ENCODE measurements around the gene ZNF107. TPM values are rescaled to one million over a fixed set of nuclear protein-coding genes. Genes with fewer than 3 reads are reported as not detected.

ZNF107 gene
- 17.0 TPM for polyA plus RNA-seq (2013, experiment 1 of 2)
- 17.8 TPM for polyA plus RNA-seq (2013, experiment 2 of 2)

GRCh38 chr7:64665980-64666662 lies at the start of gene ZNF107:
Gene ZNF107 (plus strand): TSS chr7:64666133. CDS start chr7:64666283, 150 bp downstream.
- Histone ChIP-seq H3K27ac (ENCODE audit: low read depth, low read length) (peak within 1 kb of the TSS; percentile 91), H3K27me3 (ENCODE audit: insufficient read depth, low read length) (no peaks in the 10 kb centered on the region), H3K36me3 (ENCODE audit: insufficient read depth, low read length) (peaks cover 25% of the 10 kb centered on the region), H3K4me3 (ENCODE audit: low read length) (peak within 1 kb of the TSS; percentile 98), H3K4me1 (ENCODE audit: insufficient read depth, low read length) (peaks cover 19% of the 10 kb centered on the region; the same call in 1 of the 2 replicates), H3K9ac (ENCODE audit: low read depth, low read length) (peak within 1 kb of the TSS; percentile 98), H3K9me3 (ENCODE audit: insufficient read depth, low read depth, low read length) (no peaks in the 10 kb centered on the region)
- WGBS, result under 1% methylated on average over 35 of the region's 37 CpGs

GRCh38 chr7:64618785-64619456 lies 47.0 kb upstream of the ZNF107 start:
- Histone ChIP-seq H3K27ac (ENCODE audit: low read depth, low read length) (no peak overlapping the region), H3K27me3 (ENCODE audit: insufficient read depth, low read length) (no peaks in the 10 kb centered on the region), H3K36me3 (ENCODE audit: insufficient read depth, low read length) (peaks cover 10% of the 10 kb centered on the region; the same call in 1 of the 2 replicates), H3K4me1 (ENCODE audit: insufficient read depth, low read length) (no peaks in the 10 kb centered on the region), H3K9ac (ENCODE audit: low read depth, low read length) (no peak overlapping the region), H3K4me3 (ENCODE audit: low read length) (no peak overlapping the region), H3K9me3 (ENCODE audit: insufficient read depth, low read depth, low read length) (peaks cover 71% of the 10 kb centered on the region)
- 41% methylated on average over 6 of the region's 6 CpGs for WGBS

GRCh38 chr7:64619705-64620104 lies 46.2 kb upstream of the ZNF107 start:
- 66% methylated on average over 1 of the region's 1 CpG for WGBS
- Histone ChIP-seq H3K27me3 (ENCODE audit: insufficient read depth, low read length) (no peaks in the 10 kb centered on the region), H3K9ac (ENCODE audit: low read depth, low read length) (no peak overlapping the region), H3K4me1 (ENCODE audit: insufficient read depth, low read length) (no peaks in the 10 kb centered on the region), H3K27ac (ENCODE audit: low read depth, low read length) (no peak overlapping the region), H3K36me3 (ENCODE audit: insufficient read depth, low read length) (peaks cover 5% of the 10 kb centered on the region; the same call in 1 of the 2 replicates), H3K9me3 (ENCODE audit: insufficient read depth, low read depth, low read length) (peaks cover 64% of the 10 kb centered on the region), H3K4me3 (ENCODE audit: low read length) (0 out of 2 replicates have a peak overlapping the region, but pooled peaks have one; percentile 3)

GRCh38 chr7:64621656-64622055 lies 44.3 kb upstream of the ZNF107 start:
- 76% methylated on average over 2 of the region's 2 CpGs for WGBS
- H3K4me1 ChIP-seq (ENCODE audit: insufficient read depth, low read length), result no peaks in the 10 kb centered on the region
- no peak overlapping the region for H3K27ac ChIP-seq (ENCODE audit: low read depth, low read length)
- no peaks in the 10 kb centered on the region for H3K36me3 ChIP-seq (ENCODE audit: insufficient read depth, low read length)
- H3K9ac ChIP-seq (ENCODE audit: low read depth, low read length), result no peak overlapping the region
- H3K4me3 ChIP-seq (ENCODE audit: low read length), result no peak overlapping the region
- H3K9me3 ChIP-seq (ENCODE audit: insufficient read depth, low read depth, low read length), result peaks cover 55% of the 10 kb centered on the region
- H3K27me3 ChIP-seq (ENCODE audit: insufficient read depth, low read length), result no peaks in the 10 kb centered on the region

- H3K27me3 ChIP-seq (ENCODE audit: insufficient read depth, low read length), result no peaks in the 10 kb centered on the region
- H3K27ac ChIP-seq (ENCODE audit: low read depth, low read length), result no peak overlapping the region
- H3K9me3 ChIP-seq (ENCODE audit: insufficient read depth, low read depth, low read length), result peaks cover 53% of the 10 kb centered on the region
- H3K9ac ChIP-seq (ENCODE audit: low read depth, low read length), result no peak overlapping the region
- H3K4me1 ChIP-seq (ENCODE audit: insufficient read depth, low read length), result no peaks in the 10 kb centered on the region
- no peak overlapping the region for H3K4me3 ChIP-seq (ENCODE audit: low read length)
- WGBS, result 27% methylated on average over 9 of the region's 12 CpGs
- H3K36me3 ChIP-seq (ENCODE audit: insufficient read depth, low read length), result no peaks in the 10 kb centered on the region
These were observed 40.5 kb upstream of the ZNF107 start for GRCh38 chr7:64625114-64626082.

- 64% methylated on average over 5 of the region's 5 CpGs for WGBS
- no peak overlapping the region for H3K27ac ChIP-seq (ENCODE audit: low read depth, low read length)
- no peaks in the 10 kb centered on the region for H3K36me3 ChIP-seq (ENCODE audit: insufficient read depth, low read length)
- H3K9me3 ChIP-seq (ENCODE audit: insufficient read depth, low read depth, low read length), result peaks cover 55% of the 10 kb centered on the region
- no peaks in the 10 kb centered on the region for H3K27me3 ChIP-seq (ENCODE audit: insufficient read depth, low read length)
- H3K9ac ChIP-seq (ENCODE audit: low read depth, low read length), result no peak overlapping the region
- no peak overlapping the region for H3K4me3 ChIP-seq (ENCODE audit: low read length)
- no peaks in the 10 kb centered on the region for H3K4me1 ChIP-seq (ENCODE audit: insufficient read depth, low read length)
These were observed 39.9 kb upstream of the ZNF107 start for GRCh38 chr7:64626083-64626469.

GRCh38 chr7:64626557-64626956 lies 39.4 kb upstream of the ZNF107 start:
- Histone ChIP-seq H3K36me3 (ENCODE audit: insufficient read depth, low read length) (no peaks in the 10 kb centered on the region), H3K27ac (ENCODE audit: low read depth, low read length) (no peak overlapping the region), H3K4me1 (ENCODE audit: insufficient read depth, low read length) (no peaks in the 10 kb centered on the region), H3K27me3 (ENCODE audit: insufficient read depth, low read length) (no peaks in the 10 kb centered on the region), H3K9me3 (ENCODE audit: insufficient read depth, low read depth, low read length) (peaks cover 51% of the 10 kb centered on the region), H3K9ac (ENCODE audit: low read depth, low read length) (no peak overlapping the region), H3K4me3 (ENCODE audit: low read length) (no peak overlapping the region)
- 73% methylated on average over 2 of the region's 2 CpGs for WGBS

GRCh38 chr7:64628192-64628591 lies 37.7 kb upstream of the ZNF107 start:
- H3K27me3 ChIP-seq (ENCODE audit: insufficient read depth, low read length), result no peaks in the 10 kb centered on the region
- H3K4me3 ChIP-seq (ENCODE audit: low read length), result no peak overlapping the region
- no peak overlapping the region for H3K9ac ChIP-seq (ENCODE audit: low read depth, low read length)
- H3K4me1 ChIP-seq (ENCODE audit: insufficient read depth, low read length), result no peaks in the 10 kb centered on the region
- H3K36me3 ChIP-seq (ENCODE audit: insufficient read depth, low read length), result no peaks in the 10 kb centered on the region
- H3K9me3 ChIP-seq (ENCODE audit: insufficient read depth, low read depth, low read length), result peaks cover 55% of the 10 kb centered on the region
- no peak overlapping the region for H3K27ac ChIP-seq (ENCODE audit: low read depth, low read length)

GRCh38 chr7:64628721-64629120 lies 37.2 kb upstream of the ZNF107 start:
- no peaks in the 10 kb centered on the region for H3K27me3 ChIP-seq (ENCODE audit: insufficient read depth, low read length)
- no peaks in the 10 kb centered on the region for H3K36me3 ChIP-seq (ENCODE audit: insufficient read depth, low read length)
- no peaks in the 10 kb centered on the region for H3K4me1 ChIP-seq (ENCODE audit: insufficient read depth, low read length)
- H3K9me3 ChIP-seq (ENCODE audit: insufficient read depth, low read depth, low read length), result peaks cover 59% of the 10 kb centered on the region
- WGBS, result 80% methylated on average over 3 of the region's 3 CpGs
- H3K9ac ChIP-seq (ENCODE audit: low read depth, low read length), result no peak overlapping the region
- H3K4me3 ChIP-seq (ENCODE audit: low read length), result no peak overlapping the region
- no peak overlapping the region for H3K27ac ChIP-seq (ENCODE audit: low read depth, low read length)

GRCh38 chr7:64630496-64630895 lies 35.4 kb upstream of the ZNF107 start:
- no peak overlapping the region for H3K27ac ChIP-seq (ENCODE audit: low read depth, low read length)
- 44% methylated on average over 2 of the region's 2 CpGs for WGBS
- no peaks in the 10 kb centered on the region for H3K36me3 ChIP-seq (ENCODE audit: insufficient read depth, low read length)
- no peaks in the 10 kb centered on the region for H3K27me3 ChIP-seq (ENCODE audit: insufficient read depth, low read length)
- no peaks in the 10 kb centered on the region for H3K4me1 ChIP-seq (ENCODE audit: insufficient read depth, low read length)
- H3K4me3 ChIP-seq (ENCODE audit: low read length), result no peak overlapping the region
- H3K9ac ChIP-seq (ENCODE audit: low read depth, low read length), result no peak overlapping the region
- peaks cover 70% of the 10 kb centered on the region for H3K9me3 ChIP-seq (ENCODE audit: insufficient read depth, low read depth, low read length)

GRCh38 chr7:64632029-64632428 lies 33.9 kb upstream of the ZNF107 start:
- no peak overlapping the region for H3K9ac ChIP-seq (ENCODE audit: low read depth, low read length)
- no peaks in the 10 kb centered on the region for H3K36me3 ChIP-seq (ENCODE audit: insufficient read depth, low read length)
- no peaks in the 10 kb centered on the region for H3K27me3 ChIP-seq (ENCODE audit: insufficient read depth, low read length)
- 89% methylated on average over 1 of the region's 1 CpG for WGBS
- no peaks in the 10 kb centered on the region for H3K4me1 ChIP-seq (ENCODE audit: insufficient read depth, low read length)
- H3K9me3 ChIP-seq (ENCODE audit: insufficient read depth, low read depth, low read length), result peaks cover 71% of the 10 kb centered on the region
- no peak overlapping the region for H3K27ac ChIP-seq (ENCODE audit: low read depth, low read length)
- no peak overlapping the region for H3K4me3 ChIP-seq (ENCODE audit: low read length)
